ENCODE data around the gene GABRR2.

GRCh38 chr6:89314692-89315091, 407 bp downstream of the GABRR2 start:
- TF ChIP-seq CTCF (IDR thresholded peaks at IDR 0.05; ENCODE audit: low read length) (no peak), EZH2phosphoT487 (IDR thresholded peaks at IDR 0.05; ENCODE audit: low read length) (no peak), EZH2 (optimal IDR thresholded peaks at IDR 0.05; ENCODE audit: low read depth, low read length) (no peak)
